GM19455 (cell line): ENCODE measurements around the gene KRTAP12-3.
"Not testable (repeated sequence)": the region's sequence is repeated elsewhere in the genome, so short reads cannot be mapped to it uniquely, and the experiment has no call there.

ENCODE experiments used
- ATAC-seq: cut with Tn5 transposase; IDR thresholded peaks from one replicate; pipeline ENCODE4 v1.9.1; 2021; ENCODE audit not compliant: unreplicated experiment

Gene KRTAP12-3

DNA sequence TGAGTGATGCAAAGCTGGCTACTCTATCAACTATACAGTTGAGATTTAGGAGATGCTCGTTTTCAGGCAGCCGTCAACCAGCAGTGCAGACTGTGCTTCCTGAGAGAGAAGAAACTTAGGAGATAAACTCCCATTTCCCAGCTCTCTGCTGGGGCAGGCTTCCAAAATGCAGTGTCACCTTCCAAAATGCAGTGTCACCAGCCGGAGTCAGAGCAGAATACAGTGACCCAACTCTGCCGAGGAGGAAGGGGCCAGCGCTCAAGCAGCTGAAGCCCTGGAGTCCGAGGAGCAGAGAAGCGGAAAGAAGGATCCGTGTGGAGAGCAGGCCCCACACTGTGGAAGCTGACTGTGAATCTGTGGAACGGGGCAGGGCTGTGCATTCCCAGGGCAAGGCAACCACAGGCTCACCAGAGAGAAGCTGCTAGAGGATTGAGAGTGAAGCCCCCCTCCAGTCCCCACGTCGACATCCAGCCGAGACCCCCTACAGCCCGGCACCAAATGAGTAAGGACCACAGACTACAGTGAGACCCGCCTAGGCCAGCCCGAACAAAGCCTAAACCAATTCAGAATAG is 24.9 kb downstream of the KRTAP12-3 start:
- ATAC-seq, result no peak

DNA sequence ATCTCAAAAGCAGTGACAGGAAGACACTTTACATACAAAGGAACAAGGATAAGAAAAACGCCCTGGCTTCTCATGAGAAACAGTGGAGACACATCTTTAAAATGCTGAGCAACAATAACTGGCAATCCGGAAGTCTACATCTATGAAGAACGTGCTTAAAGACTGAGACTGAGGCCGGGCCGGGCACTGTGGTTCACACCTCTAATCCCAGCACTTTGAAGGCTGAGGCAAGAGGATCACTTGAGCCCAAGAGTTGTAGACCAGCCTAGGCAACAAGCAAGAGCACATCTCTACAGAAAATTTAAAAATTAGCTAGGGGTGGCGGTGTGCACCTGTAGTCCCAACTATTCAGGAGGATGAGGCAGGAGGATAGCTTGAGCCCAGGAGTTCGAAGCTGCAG is 26.3 kb downstream of the KRTAP12-3 start:
- ATAC-seq, result no peak

DNA sequence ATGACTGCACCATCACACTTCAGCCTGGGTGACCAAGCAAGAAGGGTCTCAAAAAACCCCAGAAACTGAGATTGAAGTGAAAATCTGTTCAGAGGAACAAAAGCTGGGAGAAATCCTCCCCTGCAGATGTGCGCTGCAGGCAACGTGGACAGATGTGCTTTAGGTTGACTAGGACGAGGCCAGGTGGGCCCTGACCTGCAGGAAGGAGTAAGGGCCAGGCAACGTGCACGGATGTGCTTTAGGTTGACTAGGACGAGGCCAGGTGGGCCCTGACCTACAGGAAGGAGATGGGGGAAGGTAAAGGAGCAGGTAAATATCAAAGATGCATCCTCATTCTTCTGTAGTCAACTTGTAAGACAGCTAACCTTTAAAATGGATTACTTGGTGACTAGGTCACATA is 26.8 kb downstream of the KRTAP12-3 start:
- ATAC-seq, result no peak

DNA sequence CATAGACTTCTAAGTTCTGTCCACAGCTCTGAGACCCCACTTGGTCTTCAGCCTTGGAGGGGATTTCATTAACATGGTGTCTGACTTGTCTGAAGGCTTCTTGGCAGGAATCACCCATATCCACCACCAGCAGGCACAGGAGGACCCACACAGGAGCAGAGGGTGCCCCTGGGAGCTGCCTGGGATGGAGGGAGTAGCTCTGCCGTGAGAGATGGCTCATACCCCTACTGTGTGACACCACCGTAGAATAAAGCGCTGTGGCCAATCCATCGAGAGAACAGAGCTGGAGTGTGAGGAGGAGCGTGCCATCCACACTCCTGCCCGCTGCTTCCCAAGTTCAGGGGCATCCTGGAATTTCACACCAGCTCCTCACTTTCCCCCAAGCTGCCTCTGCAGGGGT is 27.3 kb downstream of the KRTAP12-3 start:
- ATAC-seq, result not testable (repeated sequence)

- ATAC-seq, result no peak
These were observed 28.5 kb downstream of the KRTAP12-3 start for GRCh38 chr21:44686000-44686781.

GRCh38 chr21:44686843-44687561 is 29.3 kb downstream of the KRTAP12-3 start:
- no peak for ATAC-seq

- ATAC-seq, result no peak
These were observed 29.9 kb downstream of the KRTAP12-3 start for GRCh38 chr21:44687671-44688070.

DNA sequence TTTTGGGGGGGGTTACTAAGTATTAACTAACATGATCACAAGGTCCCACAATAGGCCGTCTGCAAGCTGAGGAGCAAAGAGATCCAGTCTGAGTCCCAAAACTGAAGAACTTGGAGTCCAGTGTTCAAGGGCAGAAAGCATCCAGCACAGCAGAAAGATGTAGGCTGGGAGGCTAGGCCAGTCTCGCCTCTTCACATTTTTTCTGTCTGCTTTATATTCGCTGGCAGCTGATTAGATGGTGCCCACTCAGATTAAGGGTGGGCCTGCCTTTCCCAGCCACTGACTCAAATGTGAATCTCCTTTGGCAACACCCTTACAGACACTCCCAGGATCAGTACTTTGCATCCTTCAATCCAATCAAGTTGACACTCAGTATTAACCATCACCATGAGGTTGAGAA is 32.0 kb downstream of the KRTAP12-3 start:
- ATAC-seq, result not testable (repeated sequence)

DNA sequence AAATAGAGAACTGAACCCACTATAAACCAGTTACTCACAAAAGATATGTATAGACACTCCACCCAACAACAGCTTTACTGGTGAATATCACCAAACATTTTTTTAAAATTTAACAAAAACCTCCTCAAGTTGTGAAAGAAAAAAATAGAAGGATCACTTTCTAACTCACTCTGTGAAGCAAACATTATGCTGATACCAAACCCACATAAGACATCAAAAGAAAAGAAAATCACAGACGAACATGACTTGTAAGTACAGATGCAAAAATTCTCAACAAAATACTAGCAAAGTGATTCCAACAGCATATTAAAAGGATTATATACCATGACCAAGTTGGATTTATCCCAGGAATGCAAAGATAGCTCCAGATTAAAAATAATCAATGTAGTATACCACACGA is 34.0 kb downstream of the KRTAP12-3 start:
- ATAC-seq, result no peak

- ATAC-seq, result no peak
These were observed 35.2 kb downstream of the KRTAP12-3 start for GRCh38 chr21:44692798-44693512.

DNA sequence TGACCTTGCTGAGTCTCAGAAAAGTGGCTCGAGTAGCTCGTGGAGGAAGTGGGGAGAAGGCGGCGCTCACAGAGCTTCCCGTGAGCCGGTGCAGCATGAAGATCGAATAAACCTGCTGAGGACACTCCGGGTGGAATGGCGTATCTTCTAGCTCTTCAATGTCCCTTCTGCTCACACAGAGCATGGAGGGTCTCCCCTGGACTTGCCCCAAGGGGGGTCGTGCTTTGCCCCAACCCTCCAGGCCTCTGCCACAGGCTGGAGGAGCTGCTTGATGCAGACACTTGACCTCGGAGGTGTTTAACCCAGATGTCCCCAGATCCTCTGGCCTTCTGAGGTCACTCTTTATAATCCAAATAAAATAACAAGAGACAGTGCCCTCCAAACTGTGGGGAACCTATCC is 37.0 kb downstream of the KRTAP12-3 start:
- no peak for ATAC-seq

- ATAC-seq, result no peak
These were observed 37.5 kb downstream of the KRTAP12-3 start for GRCh38 chr21:44695184-44695583.

GRCh38 chr21:44695641-44696040 is 37.9 kb downstream of the KRTAP12-3 start:
- no peak for ATAC-seq

DNA sequence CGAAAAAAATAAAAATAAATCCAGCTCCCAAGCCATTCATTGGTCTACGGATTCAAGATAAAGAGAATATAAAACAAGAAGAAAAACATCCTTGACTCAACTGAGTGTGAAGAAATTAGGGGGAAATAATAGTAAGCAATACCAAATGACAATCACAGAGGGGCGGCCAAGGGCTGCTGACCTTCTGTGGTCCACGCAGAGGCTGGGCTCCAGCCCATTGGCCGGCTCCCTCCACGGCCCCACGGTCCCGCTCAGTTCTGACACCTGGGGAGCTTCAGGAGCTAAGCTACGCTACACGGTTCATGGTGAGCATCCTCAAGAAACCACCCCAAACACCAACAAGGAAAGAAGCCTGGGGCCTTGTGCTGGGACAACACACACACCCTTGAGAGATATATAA is 38.8 kb downstream of the KRTAP12-3 start:
- ATAC-seq, result no peak

- ATAC-seq, result not testable (repeated sequence)
These were observed 39.6 kb downstream of the KRTAP12-3 start, which contains the start of gene KRTAP10-12 for GRCh38 chr21:44697172-44697810. KRTAP10-12 (plus strand) TSS chr21:44697172; CDS start chr21:44697202, 30 bp downstream.

DNA sequence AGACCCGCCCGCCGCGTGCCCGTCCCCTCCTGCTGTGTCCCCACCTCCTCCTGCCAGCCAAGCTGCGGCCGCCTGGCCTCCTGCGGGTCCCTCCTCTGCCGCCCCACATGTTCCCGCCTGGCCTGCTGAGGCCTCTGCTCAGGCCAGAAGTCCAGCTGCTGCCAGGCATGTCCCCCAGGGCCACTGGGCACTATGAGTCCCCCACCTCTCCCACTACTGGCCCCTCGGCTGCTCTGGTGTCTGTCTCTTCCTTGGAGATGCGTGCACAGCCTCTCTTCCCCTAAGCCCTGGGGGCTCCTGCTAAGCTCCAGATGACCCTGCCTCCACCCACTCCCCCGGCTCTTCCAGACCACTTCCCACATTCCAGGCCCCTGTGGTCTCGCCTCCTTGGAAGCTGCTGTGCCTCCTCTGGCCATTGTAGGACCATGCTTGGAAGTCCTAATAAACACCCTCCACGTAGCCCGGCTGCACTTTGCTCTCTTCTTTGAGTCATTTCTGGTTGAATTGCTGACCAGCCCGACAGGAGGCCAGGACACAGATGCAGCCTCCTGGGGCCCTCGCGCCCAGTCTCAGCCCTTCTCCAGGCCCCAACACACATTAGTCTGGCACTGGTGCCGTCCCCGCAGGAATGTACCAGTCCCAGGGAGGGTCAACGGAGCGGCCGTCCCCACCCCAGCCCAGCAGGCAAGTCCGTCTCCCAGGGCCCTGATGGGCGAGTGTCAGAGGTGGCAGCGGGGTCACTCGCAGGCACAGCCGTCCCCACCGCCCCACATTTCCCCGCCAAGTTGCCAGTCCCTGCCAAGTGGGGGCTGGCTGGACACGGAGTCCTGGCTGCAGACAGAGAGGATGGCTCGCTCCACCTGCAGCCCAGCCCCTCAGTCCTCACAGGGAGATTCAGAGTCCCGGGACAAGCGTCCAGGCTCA is 40.3 kb downstream of the KRTAP12-3 start:
- no peak for ATAC-seq

DNA sequence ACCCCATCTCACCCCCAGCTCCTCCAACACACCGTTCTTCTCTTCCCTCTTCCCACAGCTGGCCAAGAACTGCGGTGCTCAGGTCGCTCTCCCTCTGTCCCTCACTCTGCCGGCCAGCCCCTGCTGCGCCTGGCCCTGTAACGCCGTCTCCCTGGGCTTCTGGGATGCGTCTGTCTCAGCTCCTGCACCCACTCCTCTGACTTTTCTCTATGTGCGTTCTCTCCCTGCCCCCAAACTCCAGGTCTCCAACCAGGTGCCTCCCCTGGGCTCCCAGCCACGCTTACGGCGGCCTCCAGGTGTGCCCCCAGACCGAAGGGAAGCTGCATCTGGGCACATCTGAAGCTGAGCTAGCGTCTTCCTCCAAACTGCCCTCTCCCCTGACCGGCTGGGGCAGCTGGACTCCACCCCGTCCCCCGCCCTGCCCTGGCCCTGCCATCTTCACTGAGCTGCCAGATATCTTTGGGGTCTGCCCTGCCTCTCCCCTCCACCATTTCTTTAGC is 41.8 kb downstream of the KRTAP12-3 start:
- no peak for ATAC-seq

DNA sequence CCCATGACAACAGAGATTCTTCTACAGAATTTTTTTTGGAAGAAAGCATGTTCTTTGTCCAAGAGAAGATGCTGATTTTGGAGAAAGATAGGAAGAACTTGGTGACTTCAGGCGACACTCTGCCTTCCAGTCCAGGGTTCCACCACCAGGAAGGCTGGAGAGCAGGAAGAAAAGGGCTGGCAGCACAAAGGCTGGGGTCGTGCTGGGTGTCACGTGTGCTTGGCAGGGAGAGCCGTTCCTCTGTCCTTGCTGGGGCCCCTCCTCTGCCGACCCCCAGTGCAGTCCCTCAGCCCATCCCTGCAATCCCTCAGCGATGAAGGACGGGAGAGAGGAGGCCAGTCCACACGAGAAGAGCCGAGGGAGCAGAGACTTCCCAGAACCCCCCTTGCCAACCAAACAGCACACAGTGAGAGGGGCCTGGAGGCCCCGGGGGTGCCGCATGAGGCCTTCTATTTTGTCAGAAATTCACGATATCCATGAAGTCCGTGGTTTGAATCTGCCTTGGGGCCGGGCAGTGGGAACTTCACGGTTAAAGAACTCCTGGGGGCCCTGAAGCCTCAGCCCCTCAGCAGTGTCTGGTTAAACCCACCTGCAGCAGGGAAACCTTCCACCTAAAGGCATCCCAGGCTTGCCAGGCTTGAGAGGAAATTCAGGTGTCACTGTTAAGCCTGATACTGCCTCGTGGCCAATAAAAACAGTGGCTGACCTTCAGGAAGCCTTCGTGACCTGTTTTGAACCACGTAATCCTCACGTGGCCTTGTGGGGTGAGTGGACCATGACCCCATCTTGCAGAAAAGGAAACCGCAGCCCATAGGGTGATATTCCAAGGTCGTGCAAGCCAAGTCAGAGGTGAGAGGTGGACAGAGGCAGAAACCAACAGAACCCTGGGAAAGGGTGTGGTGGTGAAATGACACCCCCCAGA is 42.6 kb downstream of the KRTAP12-3 start:
- ATAC-seq, result no peak

DNA sequence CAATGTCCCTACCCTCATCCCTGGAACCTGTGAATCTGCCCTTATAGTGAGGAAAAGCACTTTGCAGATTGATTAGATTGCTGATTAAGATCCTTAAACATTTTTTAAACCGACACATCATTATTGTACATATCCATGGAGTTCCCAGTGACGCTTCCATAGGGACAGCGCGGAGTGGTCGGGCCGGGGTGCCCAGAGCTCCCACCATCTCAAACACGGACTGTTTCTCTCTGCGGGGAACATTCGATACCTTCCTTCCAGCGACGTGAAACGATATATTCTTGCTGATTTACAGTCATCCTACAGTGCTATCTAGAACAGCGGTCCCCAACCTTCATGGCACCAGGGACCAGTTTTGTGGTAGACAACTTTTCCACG is 43.3 kb downstream of the KRTAP12-3 start:
- ATAC-seq, result no peak
